GM12875 (cell line): ENCODE results near the gene SMARCE1.

ENCODE experiments used
- H3K4me3 ChIP-seq: one replicate; pipeline ENCODE4 v1.5.1; 2011; ENCODE audit warnings: low read depth, low read length, control low read depth
- TF ChIP-seq, protein P1 (sequence below): IDR thresholded peaks from 2 replicates; pipeline ENCODE4 v1.5.1; 2011; ENCODE audit warnings: low read depth, mild to moderate bottlenecking, control low read depth, inconsistent platforms, low read length, moderate library complexity, borderline replicate concordance; ENCODE audit not compliant: insufficient read depth

Gene SMARCE1

DNA sequence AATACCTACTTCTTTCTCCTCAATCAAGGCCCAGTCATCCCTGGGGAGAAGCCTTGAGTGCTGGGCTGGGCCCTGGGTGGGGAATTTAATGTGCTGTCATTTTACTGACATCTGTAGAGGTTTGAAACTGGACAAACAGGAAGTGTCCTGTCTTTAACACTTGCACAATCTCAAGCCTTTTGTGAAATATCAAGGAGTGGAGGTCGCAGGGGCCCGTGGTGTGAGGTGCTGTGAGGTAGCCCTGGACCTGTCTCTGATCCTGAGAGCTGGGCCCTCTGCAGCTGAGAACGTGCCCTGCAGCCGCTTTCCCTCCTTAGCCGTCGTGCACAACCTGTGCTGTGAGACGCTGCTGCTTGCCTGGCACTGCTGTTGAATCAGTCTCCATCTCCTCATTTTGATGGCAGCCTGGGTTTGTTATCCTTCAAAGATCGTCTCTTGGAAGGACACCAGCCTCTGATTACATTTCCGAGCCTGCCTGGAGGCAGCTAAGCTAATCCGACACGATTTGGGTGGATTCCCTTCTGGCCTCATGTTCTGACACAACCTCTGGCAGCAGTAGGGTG is 29.9 kb downstream of the SMARCE1 start:
- TF ChIP-seq, protein P1, sequence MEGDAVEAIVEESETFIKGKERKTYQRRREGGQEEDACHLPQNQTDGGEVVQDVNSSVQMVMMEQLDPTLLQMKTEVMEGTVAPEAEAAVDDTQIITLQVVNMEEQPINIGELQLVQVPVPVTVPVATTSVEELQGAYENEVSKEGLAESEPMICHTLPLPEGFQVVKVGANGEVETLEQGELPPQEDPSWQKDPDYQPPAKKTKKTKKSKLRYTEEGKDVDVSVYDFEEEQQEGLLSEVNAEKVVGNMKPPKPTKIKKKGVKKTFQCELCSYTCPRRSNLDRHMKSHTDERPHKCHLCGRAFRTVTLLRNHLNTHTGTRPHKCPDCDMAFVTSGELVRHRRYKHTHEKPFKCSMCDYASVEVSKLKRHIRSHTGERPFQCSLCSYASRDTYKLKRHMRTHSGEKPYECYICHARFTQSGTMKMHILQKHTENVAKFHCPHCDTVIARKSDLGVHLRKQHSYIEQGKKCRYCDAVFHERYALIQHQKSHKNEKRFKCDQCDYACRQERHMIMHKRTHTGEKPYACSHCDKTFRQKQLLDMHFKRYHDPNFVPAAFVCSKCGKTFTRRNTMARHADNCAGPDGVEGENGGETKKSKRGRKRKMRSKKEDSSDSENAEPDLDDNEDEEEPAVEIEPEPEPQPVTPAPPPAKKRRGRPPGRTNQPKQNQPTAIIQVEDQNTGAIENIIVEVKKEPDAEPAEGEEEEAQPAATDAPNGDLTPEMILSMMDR, result no peak
- no peak overlapping the region for H3K4me3 ChIP-seq

GRCh38 chr17:40616592-40616991 is 31.0 kb downstream of the SMARCE1 start:
- no peak overlapping the region for H3K4me3 ChIP-seq
- TF ChIP-seq, protein P1, result no peak

DNA sequence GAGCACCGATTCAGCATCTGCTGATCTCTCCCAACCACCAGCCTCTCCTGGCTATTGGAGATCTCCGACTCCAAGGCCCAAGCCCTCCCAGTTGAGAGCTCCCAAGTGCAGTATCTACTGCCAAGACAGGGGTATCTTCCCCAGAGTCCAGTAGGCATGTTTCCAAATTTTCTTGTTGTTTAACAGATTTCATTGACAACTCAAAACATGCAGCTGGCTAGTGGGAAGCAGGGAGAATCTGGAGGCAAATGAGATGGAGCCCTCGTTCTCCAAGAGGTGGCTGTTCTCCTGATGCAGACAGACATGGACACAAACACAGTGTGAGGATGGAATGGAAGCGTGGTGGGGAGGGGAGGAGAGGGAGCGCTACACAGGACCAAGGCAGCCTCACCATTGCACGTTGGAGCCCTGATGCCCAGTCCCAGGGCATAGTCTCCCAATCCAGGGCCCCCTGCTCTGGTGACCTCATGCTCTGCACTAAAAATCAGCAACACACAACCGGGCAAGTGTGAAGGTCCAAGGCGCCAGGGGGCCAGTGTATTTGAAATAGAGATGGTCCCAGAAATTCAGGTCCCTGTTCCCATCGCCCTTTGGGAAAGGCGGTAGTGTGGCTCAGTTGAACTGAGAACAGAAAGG is 31.7 kb downstream of the SMARCE1 start:
- H3K4me3 ChIP-seq, result no peak overlapping the region
- TF ChIP-seq, protein P1, result no peak

- TF ChIP-seq, protein P1, result peak; percentile 44
- H3K4me3 ChIP-seq, result no peak overlapping the region
These were observed 32.4 kb downstream of the SMARCE1 start for GRCh38 chr17:40615068-40615840.

DNA sequence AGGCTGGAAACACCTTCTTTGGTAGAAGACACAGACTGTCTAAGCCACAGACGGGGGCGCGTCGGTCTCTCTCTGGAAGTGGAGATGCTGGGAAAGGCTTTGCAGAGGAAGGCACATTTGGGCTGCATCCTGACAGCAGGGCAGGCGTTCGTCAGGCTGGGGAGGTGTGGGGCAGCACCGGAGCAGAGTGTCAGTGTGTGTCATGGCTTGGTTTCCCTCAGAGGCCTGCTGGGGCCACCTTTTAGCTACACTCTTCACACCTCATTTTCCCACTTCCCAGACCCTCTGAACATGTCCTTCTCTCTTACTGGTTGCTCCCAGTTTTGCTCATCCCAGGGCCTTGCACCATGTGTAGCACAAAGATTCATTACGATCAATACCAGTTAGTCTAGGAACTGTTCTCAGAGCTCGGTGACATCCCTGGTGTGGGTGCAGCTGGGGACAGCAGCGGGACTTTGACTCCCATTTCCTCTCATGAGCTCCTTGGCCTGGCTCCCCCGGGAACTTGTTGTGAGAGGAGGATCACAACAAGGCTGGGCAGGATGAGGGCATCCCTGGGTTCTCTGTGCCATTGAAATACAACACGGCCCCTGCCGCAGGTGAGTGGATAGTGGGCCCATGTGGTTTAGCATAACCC is 33.1 kb downstream of the SMARCE1 start:
- H3K4me3 ChIP-seq, result no peak overlapping the region
- TF ChIP-seq, protein P1, result no peak

- H3K4me3 ChIP-seq, result no peak overlapping the region
- TF ChIP-seq, protein P1, result no peak
These were observed 34.0 kb downstream of the SMARCE1 start for GRCh38 chr17:40613467-40614154.
